Trophoblast cell (in vitro differentiated cells and primary cell): Measurements from ENCODE around the gene LRRC7.

Experiments
- DNase-seq, 2 donors: peaks; one replicate each; pipeline ENCODE4 v3.0.0-alpha.2; 2016
- H2AFZ ChIP-seq: 2 replicates; pipeline ENCODE4 v1.6.1; 2013; ENCODE audit warnings: low read length, moderate library complexity, mild to moderate bottlenecking; ENCODE audit not compliant: insufficient read depth, poor library complexity
- H2AK5ac ChIP-seq: 2 replicates; pipeline ENCODE4 v1.6.1; 2013; ENCODE audit warnings: mild to moderate bottlenecking, low read length
- H2BK120ac ChIP-seq: 2 replicates; pipeline ENCODE4 v1.6.1; 2013; ENCODE audit warnings: low read length, mild to moderate bottlenecking, moderate library complexity; ENCODE audit not compliant: insufficient read depth, poor library complexity
- H2BK12ac ChIP-seq: 2 replicates; pipeline ENCODE4 v1.6.1; 2013; ENCODE audit warnings: mild to moderate bottlenecking, low read length, moderate library complexity
- H2BK5ac ChIP-seq: 2 replicates; pipeline ENCODE4 v1.6.1; 2013; ENCODE audit warnings: low read length, low read depth, moderate library complexity, mild to moderate bottlenecking; ENCODE audit not compliant: poor library complexity
- H3K14ac ChIP-seq: 2 replicates; pipeline ENCODE4 v1.6.1; 2013; ENCODE audit warnings: mild to moderate bottlenecking, low read length
- H3K18ac ChIP-seq: 2 replicates; pipeline ENCODE4 v1.6.1; 2013; ENCODE audit warnings: mild to moderate bottlenecking, low read length
- H3K23ac ChIP-seq: 2 replicates; pipeline ENCODE4 v1.6.1; 2013; ENCODE audit warnings: low read length
- H3K27ac ChIP-seq: 2 replicates; pipeline ENCODE4 v1.5.1; 2013; ENCODE audit warnings: low read depth, mild to moderate bottlenecking, inconsistent platforms, low read length, moderate library complexity
- H3K27me3 ChIP-seq: 2 replicates; pipeline ENCODE4 v1.6.1; 2013; ENCODE audit warnings: inconsistent platforms, mild to moderate bottlenecking, low read length, moderate library complexity; ENCODE audit not compliant: insufficient read depth
- H3K36me3 ChIP-seq, 2 experiments: 1 replicate in 1 of 2; 2 replicates in 1 of 2; pipeline ENCODE4 v1.6.1; 2013; ENCODE audit warnings: low read length in 2 of 2, mild to moderate bottlenecking in 2 of 2, moderate library complexity in 1 of 2; ENCODE audit not compliant: insufficient read depth in 2 of 2, control insufficient read depth in 1 of 2
- H3K4ac ChIP-seq: 2 replicates; pipeline ENCODE4 v1.6.1; 2013; ENCODE audit warnings: low read depth, mild to moderate bottlenecking, low read length, moderate library complexity
- H3K4me1 ChIP-seq, 2 experiments: 1 replicate in 1 of 2; 2 replicates in 1 of 2; pipeline ENCODE4 v1.6.1; 2013; ENCODE audit warnings: low read length in 2 of 2, mild to moderate bottlenecking in 2 of 2, moderate library complexity in 1 of 2; ENCODE audit not compliant: insufficient read depth in 2 of 2, control insufficient read depth in 1 of 2
- H3K4me2 ChIP-seq: 2 replicates; pipeline ENCODE4 v1.6.1; 2013; ENCODE audit warnings: inconsistent platforms, mild to moderate bottlenecking, low read length, moderate library complexity
- H3K4me3 ChIP-seq: 2 replicates; pipeline ENCODE4 v1.5.1; 2013; ENCODE audit warnings: mild to moderate bottlenecking, low read depth, low read length, inconsistent platforms
- H3K79me1 ChIP-seq: one replicate; pipeline ENCODE4 v1.6.1; 2013; ENCODE audit warnings: low read length
- H3K79me2 ChIP-seq: 2 replicates; pipeline ENCODE4 v1.6.1; 2013; ENCODE audit warnings: low read length, mild to moderate bottlenecking; ENCODE audit not compliant: control insufficient read depth, insufficient read depth, poor library complexity
- H3K9ac ChIP-seq: 2 replicates; pipeline ENCODE4 v1.6.1; 2013; ENCODE audit warnings: mild to moderate bottlenecking, low read length
- H3K9me3 ChIP-seq: 2 replicates; pipeline ENCODE4 v1.6.1; 2013; ENCODE audit warnings: low read depth, mild to moderate bottlenecking, control low read depth, inconsistent platforms, low read length; ENCODE audit not compliant: insufficient read depth
- H4K12ac ChIP-seq: 2 replicates; pipeline ENCODE4 v1.6.1; 2013; ENCODE audit warnings: low read depth, mild to moderate bottlenecking, low read length, moderate library complexity
- H4K8ac ChIP-seq: 2 replicates; pipeline ENCODE4 v1.6.1; 2013; ENCODE audit warnings: low read depth, mild to moderate bottlenecking, low read length, moderate library complexity
- H4K91ac ChIP-seq: one replicate; pipeline ENCODE4 v1.6.1; 2013; ENCODE audit warnings: low read depth, mild to moderate bottlenecking, low read length, moderate library complexity
- WGBS: extraction: QIAGEN DNeasy Blood & Tissue Kit; methylation state at CpG from one replicate; pipeline ENCODE4 v1.1.7; 2013; ENCODE audit warnings: missing lambda C conversion rate; ENCODE audit not compliant: insufficient read length, insufficient coverage; ENCODE audit errors: extremely low coverage; 5-methylcytosine and 5-hydroxymethylcytosine counted together

LRRC7 gene

GRCh38 chr1:70140894-70141293, 573.2 kb downstream of the LRRC7 start:
- no peak overlapping the region for H2AFZ ChIP-seq
- H3K27ac ChIP-seq, result no peak overlapping the region
- no peaks in the 10 kb centered on the region for H3K4me1 ChIP-seq
- H3K79me2 ChIP-seq, result no peaks in the 10 kb centered on the region
- H3K4ac ChIP-seq, result no peak overlapping the region
- no peak overlapping the region for H3K4me3 ChIP-seq
- no peak overlapping the region for H3K18ac ChIP-seq
- no peak overlapping the region for H2AK5ac ChIP-seq
- no CpG with 5 or more reads among the region's 3 CpGs for WGBS
- DNase-seq, result no peak
- H2BK12ac ChIP-seq, result no peak overlapping the region
- H2BK120ac ChIP-seq, result no peak overlapping the region
- no peak overlapping the region for H4K8ac ChIP-seq
- H3K9me3 ChIP-seq, result no peaks in the 10 kb centered on the region
- H3K23ac ChIP-seq, result no peak overlapping the region
- no peak overlapping the region for H4K12ac ChIP-seq
- H2BK5ac ChIP-seq, result no peak overlapping the region
- H3K79me1 ChIP-seq, result no peaks in the 10 kb centered on the region
- H3K36me3 ChIP-seq, result peaks cover 0 to under 1% of the 10 kb centered on the region in 2 experiments
- H4K91ac ChIP-seq, result no peak overlapping the region
- no peak overlapping the region for H3K4me2 ChIP-seq
- no peaks in the 10 kb centered on the region for H3K27me3 ChIP-seq
- no peak overlapping the region for H3K14ac ChIP-seq
- no peak overlapping the region for H3K9ac ChIP-seq

- Histone ChIP-seq H3K79me2 (no peaks in the 10 kb centered on the region), H4K8ac (no peak overlapping the region), H3K27me3 (no peaks in the 10 kb centered on the region), H4K91ac (no peak overlapping the region), H2BK12ac (no peak overlapping the region), H3K9ac (no peak overlapping the region), H3K9me3 (no peaks in the 10 kb centered on the region), H3K27ac (no peak overlapping the region), H2AFZ (no peak overlapping the region), H4K12ac (no peak overlapping the region), H2BK120ac (no peak overlapping the region), H3K36me3 (peaks cover 0 to 2% of the 10 kb centered on the region in 2 experiments), H3K79me1 (no peaks in the 10 kb centered on the region), H2BK5ac (no peak overlapping the region), H3K14ac (no peak overlapping the region), H3K4me3 (no peak overlapping the region), H3K4me1 (no peaks in the 10 kb centered on the region), H2AK5ac (no peak overlapping the region), H3K23ac (no peak overlapping the region), H3K18ac (no peak overlapping the region), H3K4ac (no peak overlapping the region), H3K4me2 (no peak overlapping the region)
- no CpG with 5 or more reads among the region's 2 CpGs for WGBS
- DNase-seq, result no peak
Observed at GRCh38 chr1:70142075-70142474, 574.4 kb downstream of the LRRC7 start.

- Histone ChIP-seq H3K4me1 (no peaks in the 10 kb centered on the region), H3K4me2 (no peak overlapping the region), H4K8ac (no peak overlapping the region), H2BK5ac (no peak overlapping the region), H3K4ac (no peak overlapping the region), H3K4me3 (no peak overlapping the region), H2BK120ac (no peak overlapping the region), H3K14ac (no peak overlapping the region), H3K79me2 (no peaks in the 10 kb centered on the region), H2AK5ac (no peak overlapping the region), H3K79me1 (no peaks in the 10 kb centered on the region), H2AFZ (no peak overlapping the region), H3K36me3 (peaks cover 0 to 2% of the 10 kb centered on the region in 2 experiments), H4K12ac (no peak overlapping the region), H3K23ac (no peak overlapping the region), H3K9ac (no peak overlapping the region), H3K27me3 (no peaks in the 10 kb centered on the region), H3K18ac (no peak overlapping the region), H2BK12ac (no peak overlapping the region), H3K9me3 (no peaks in the 10 kb centered on the region), H3K27ac (no peak overlapping the region), H4K91ac (no peak overlapping the region)
- DNase-seq, result no peak
- WGBS, result no CpG with 5 or more reads among the region's 4 CpGs
Observed at GRCh38 chr1:70143048-70143659, 575.4 kb downstream of the LRRC7 start.

DNA sequence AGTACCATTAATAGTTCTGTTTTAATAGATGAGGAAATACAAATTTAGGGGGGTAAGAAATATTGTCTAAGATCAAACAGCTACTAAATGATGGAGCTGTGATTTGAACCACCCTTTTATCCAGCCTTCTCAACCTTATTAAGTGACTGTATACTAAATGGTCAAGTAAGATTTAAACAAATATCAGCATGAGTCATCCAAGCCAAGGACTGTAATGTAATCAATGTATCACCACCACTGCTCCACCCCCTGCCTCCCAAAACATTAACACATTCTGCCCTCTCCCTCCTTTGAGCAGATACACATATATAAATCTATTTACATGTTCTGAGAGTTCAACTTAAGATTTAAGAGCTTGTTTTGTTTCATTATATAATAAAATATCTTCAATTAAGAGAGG, 578.8 kb downstream of the LRRC7 start:
- Histone ChIP-seq H3K9me3 (no peaks in the 10 kb centered on the region), H3K4ac (no peak overlapping the region), H3K36me3 (peaks cover 0 to 2% of the 10 kb centered on the region in 2 experiments), H3K79me1 (no peaks in the 10 kb centered on the region), H2AK5ac (no peak overlapping the region), H3K4me2 (no peak overlapping the region), H2BK5ac (no peak overlapping the region), H3K27ac (no peak overlapping the region), H3K9ac (no peak overlapping the region), H3K18ac (no peak overlapping the region), H2BK120ac (no peak overlapping the region), H2AFZ (no peak overlapping the region), H3K14ac (no peak overlapping the region), H4K91ac (no peak overlapping the region), H3K27me3 (no peaks in the 10 kb centered on the region), H3K23ac (no peak overlapping the region), H4K12ac (no peak overlapping the region), H3K79me2 (no peaks in the 10 kb centered on the region), H2BK12ac (no peak overlapping the region), H3K4me1 (no peaks in the 10 kb centered on the region), H4K8ac (no peak overlapping the region), H3K4me3 (no peak overlapping the region)
- DNase-seq, result no peak
